Activated T-helper 1 cell treated with anti-CD3 and anti-CD28 coated beads, Interleukin-12 subunit alpha, Interleukin-12 subunit beta, Interleukin-2, Interleukin-4 antibody, amounts not matched to agents 30 ng/mL and 10 ng/mL and 1 ng/mL, durations not matched to agents 14 hours and 24 hours and 36 hours (primary cell): ENCODE measurements around the gene GRIK4. TPM values are rescaled to one million over a fixed set of nuclear protein-coding genes. Genes with fewer than 3 reads are reported as not detected.
"Not testable (repeated sequence)": the region's sequence is repeated elsewhere in the genome, so short reads cannot be mapped to it uniquely, and the experiment has no call there.

Experiments used
- DNase-seq: peaks from one replicate; pipeline ENCODE4 v3.0.0; 2021; ENCODE audit warnings: low spot score
- H3K27ac Mint-ChIP-seq: one replicate; pipeline ENCODE4 v1.8.0; 2021; ENCODE audit warnings: mild to moderate bottlenecking, mixed read lengths
- H3K27me3 Mint-ChIP-seq: one replicate; pipeline ENCODE4 v1.8.0; 2022; ENCODE audit warnings: mild to moderate bottlenecking, moderate library complexity, mixed read lengths; ENCODE audit not compliant: insufficient read depth
- H3K36me3 Mint-ChIP-seq: one replicate; pipeline ENCODE4 v1.8.0; 2021; ENCODE audit warnings: low read depth, mixed read lengths
- H3K4me1 Mint-ChIP-seq: one replicate; pipeline ENCODE4 v1.8.0; 2021; ENCODE audit warnings: low read depth, mixed read lengths
- H3K4me3 Mint-ChIP-seq: one replicate; pipeline ENCODE4 v1.8.0; 2021; ENCODE audit warnings: mild to moderate bottlenecking, moderate library complexity, mixed read lengths
- H3K9me3 Mint-ChIP-seq: one replicate; pipeline ENCODE4 v1.8.0; 2021; ENCODE audit warnings: mixed read lengths
- intact Hi-C: fragments of 100-400 bp; cut with micrococcal nuclease; formaldehyde crosslinking; loops from one replicate; pipeline ENCODE4 v1.15.1; 2024
- total RNA-seq: library from RNA; stranded (reverse); gene quantifications from 2 replicates; pipeline ENCODE4 v1.2.3, GENCODE V29; 2022

GRIK4 gene
- total RNA-seq, 1 donor from 2014 or later: 0.16 TPM

DNA sequence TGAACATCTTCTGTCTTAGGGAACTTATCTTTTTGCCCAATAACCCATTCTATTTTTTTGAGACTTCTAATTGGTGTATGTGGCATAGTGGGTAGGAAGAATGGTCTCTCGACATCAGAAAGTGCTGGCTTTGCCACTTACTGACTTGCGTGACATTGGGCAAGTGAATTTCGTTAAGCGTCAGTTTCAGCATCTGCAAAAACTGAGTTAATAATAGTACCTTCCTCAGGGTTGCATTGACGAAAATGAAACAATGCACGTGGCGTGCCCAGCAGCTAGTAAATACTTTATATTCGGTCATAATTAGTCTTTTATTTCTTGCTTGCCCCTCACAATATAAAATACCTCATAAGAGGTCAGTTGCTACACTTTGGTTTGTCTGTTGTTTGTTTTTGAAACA is 12.5 kb upstream of the GRIK4 start:
- Mint-ChIP-seq H3K4me1 (no peaks in the 10 kb centered on the region), H3K9me3 (no peaks in the 10 kb centered on the region), H3K27me3 (peaks cover 28% of the 10 kb centered on the region), H3K27ac (no peak overlapping the region), H3K36me3 (no peaks in the 10 kb centered on the region), H3K4me3 (no peak overlapping the region)
- intact Hi-C loops: no loop called here
- no peak for DNase-seq

DNA sequence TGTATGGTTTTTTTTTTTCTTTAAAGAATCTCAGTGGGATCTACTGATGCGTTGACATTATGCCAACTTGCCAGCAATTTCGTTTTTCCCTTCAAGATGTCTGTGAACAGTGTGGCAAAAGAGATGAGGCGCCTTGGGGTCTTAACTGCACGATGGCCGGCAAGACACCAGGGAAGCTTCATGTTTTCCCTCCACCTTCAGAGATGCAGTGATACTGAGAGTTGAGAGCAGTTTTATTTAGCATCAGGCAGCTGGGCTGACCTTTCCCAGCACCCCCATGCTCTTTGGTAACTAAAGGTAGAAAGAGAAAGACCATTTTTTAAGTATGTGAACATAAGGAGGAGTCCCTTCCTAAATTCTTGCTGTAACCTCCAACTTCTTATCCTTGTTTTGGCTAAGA is 11.7 kb upstream of the GRIK4 start:
- no peak for DNase-seq
- Mint-ChIP-seq H3K9me3 (no peaks in the 10 kb centered on the region), H3K4me1 (no peaks in the 10 kb centered on the region), H3K36me3 (no peaks in the 10 kb centered on the region), H3K27ac (no peak overlapping the region), H3K27me3 (peaks cover 33% of the 10 kb centered on the region), H3K4me3 (no peak overlapping the region)
- intact Hi-C loops: no loop called here

DNA sequence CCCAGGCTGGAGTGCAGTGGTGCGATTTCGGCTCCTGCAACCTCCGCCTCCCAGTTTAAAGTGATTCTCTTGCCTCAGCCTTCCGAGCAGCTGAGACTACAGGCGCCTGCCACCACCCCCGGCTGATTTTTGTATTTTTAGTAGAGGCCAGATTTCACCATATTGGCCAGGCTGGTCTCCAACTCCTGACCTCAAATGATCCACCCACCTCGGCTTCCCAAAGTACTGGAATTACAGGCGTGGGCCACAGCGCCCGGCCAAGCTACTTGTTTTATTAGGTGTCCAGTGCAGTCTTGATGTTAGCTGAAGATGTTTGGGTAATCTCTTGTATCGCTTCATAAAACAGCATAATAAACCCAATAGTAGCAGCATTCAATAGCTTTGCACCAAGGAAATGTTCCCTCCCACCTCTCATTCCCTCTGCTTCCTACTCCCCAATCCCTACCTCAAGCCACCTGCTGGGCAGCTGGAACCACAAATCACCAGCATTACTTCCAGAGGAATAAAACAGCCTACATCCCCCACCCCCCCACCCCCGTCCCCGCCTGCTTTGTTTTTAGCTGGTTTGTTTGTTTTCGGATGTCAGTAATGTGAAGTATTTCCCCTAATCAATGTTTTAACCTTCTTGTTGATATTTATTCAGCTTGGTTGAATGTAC is 11.0 kb upstream of the GRIK4 start:
- peaks cover 40% of the 10 kb centered on the region for H3K27me3 Mint-ChIP-seq
- H3K4me1 Mint-ChIP-seq: no peaks in the 10 kb centered on the region
- no peaks in the 10 kb centered on the region for H3K36me3 Mint-ChIP-seq
- intact Hi-C loops: no loop called here
- H3K27ac Mint-ChIP-seq: no peak overlapping the region
- no peak overlapping the region for H3K4me3 Mint-ChIP-seq
- no peaks in the 10 kb centered on the region for H3K9me3 Mint-ChIP-seq
- no peak for DNase-seq

DNA sequence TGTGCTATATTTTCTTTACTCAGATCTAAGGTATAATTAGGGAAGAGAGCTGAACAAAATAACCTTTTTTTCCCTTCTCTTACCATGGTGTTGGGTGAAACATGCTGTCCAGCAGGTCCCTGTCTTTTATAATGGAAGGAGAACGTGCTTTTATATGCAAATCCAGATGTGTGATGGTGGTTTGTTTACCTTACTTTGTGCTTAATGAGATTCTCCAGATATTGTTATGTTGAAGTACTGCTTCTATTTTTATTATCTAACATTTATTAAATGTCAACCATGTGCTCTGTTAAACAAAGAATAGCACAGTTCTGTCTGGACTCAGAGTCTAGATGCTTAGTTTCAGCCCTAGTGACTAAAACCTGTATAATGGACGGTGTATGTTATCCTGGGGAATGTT is 10.1 kb upstream of the GRIK4 start:
- H3K4me1 Mint-ChIP-seq: no peaks in the 10 kb centered on the region
- H3K27me3 Mint-ChIP-seq: peaks cover 40% of the 10 kb centered on the region
- no peak for DNase-seq
- no peak overlapping the region for H3K4me3 Mint-ChIP-seq
- intact Hi-C loops: no loop called here
- H3K9me3 Mint-ChIP-seq: no peaks in the 10 kb centered on the region
- no peak overlapping the region for H3K27ac Mint-ChIP-seq
- no peaks in the 10 kb centered on the region for H3K36me3 Mint-ChIP-seq

DNA sequence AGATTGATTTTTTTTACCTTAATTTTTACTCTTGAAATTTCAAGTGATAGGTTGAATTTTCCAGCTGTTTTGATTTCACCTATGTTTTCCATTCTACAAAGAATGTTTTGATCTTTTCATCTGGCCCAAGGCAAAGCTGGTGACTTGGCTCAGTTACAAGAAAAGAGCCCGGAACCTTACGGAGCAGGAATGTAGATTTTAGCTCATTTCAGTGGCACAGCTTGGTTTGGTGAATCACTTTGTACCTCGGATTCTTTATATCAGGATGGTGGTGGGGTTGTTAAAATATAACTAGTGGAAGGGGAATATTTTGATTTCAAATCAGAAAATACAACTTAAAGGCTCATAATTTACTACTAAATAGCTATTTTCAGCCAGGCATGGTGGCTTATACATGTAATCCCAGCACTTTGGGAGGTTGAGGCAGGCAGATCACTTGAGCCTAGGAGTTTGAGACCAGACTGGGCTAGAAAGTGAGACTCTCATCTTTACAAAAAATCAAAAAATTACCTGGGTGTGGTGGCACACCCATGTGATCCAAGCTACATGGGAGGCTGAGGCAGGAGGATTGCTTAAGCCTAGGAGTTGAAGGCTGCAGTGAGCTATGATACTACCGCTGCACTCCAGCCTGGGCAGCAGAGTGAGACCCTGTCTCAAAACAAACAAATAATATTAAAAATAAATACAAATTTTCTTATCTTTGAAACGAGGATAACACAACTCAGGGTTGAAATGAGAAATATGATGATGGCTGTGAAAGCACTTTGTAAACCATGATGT is 9.4 kb upstream of the GRIK4 start:
- no peaks in the 10 kb centered on the region for H3K36me3 Mint-ChIP-seq
- DNase-seq: no peak
- intact Hi-C loops: no loop called here
- H3K4me3 Mint-ChIP-seq: no peak overlapping the region
- H3K4me1 Mint-ChIP-seq: no peaks in the 10 kb centered on the region
- H3K9me3 Mint-ChIP-seq: no peaks in the 10 kb centered on the region
- H3K27ac Mint-ChIP-seq: no peak overlapping the region
- peaks cover 48% of the 10 kb centered on the region for H3K27me3 Mint-ChIP-seq

DNA sequence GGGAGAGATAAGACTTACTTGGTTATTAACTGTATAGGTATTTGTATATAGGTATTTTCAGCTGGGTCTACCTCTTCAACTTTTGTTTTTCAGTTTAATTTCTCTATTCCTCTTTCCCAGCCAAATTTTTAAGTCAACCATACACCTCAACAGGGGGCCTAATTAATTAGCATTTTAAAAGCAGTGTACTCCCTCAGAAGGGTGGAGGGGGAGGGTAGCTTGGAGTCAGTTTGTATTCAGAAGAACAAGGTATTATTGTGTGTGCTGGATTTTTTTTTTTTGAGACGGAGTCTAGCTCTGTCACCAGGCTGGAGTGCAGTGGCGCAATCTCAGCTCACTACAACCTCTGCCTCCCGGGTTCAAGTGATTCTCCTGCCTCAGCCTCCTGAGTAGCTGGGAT is 8.0 kb upstream of the GRIK4 start:
- H3K27me3 Mint-ChIP-seq: peaks cover 51% of the 10 kb centered on the region
- H3K27ac Mint-ChIP-seq: not testable (repeated sequence)

DNA sequence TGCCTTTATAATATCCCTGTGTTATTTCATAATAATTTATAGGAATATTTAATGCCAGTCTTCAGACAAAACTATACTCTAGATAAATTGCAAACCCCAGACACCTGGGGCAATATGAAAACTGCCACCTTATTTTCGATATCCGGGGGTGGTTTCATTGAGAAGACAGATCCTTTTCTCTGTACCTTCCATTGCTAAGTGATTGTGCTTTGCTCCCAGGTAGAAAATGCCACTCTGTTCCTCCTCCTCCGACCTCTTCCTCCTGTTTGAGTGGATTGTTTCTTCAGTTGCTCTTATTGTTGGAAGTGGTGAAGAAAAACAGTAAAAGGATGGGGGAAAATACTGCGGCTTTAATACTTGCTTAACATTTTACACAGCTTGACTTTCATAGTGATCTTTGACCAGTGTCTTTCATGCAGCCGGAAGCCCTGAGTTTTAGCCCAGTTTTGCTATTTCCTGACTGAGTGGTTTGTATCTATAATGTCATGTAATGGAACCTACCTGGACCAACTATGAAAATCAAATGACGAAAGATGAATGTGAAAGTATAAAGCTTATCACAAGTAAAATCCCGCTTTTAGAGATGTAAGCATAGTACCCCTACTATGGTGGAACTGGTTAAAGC is 5.6 kb upstream of the GRIK4 start:
- H3K4me1 Mint-ChIP-seq: peaks cover 2% of the 10 kb centered on the region
- peaks cover 52% of the 10 kb centered on the region for H3K27me3 Mint-ChIP-seq
- H3K27ac Mint-ChIP-seq: no peak overlapping the region
- intact Hi-C loops: no loop called here
- H3K36me3 Mint-ChIP-seq: no peaks in the 10 kb centered on the region
- no peak overlapping the region for H3K4me3 Mint-ChIP-seq
- no peak for DNase-seq
- no peaks in the 10 kb centered on the region for H3K9me3 Mint-ChIP-seq

More for the DNA sequence above, 8.0 kb upstream of the GRIK4 start:
- H3K9me3 Mint-ChIP-seq, H3K4me3 Mint-ChIP-seq, H3K4me1 Mint-ChIP-seq, intact Hi-C loops, DNase-seq, H3K36me3 Mint-ChIP-seq: not testable (repeated sequence)

DNA sequence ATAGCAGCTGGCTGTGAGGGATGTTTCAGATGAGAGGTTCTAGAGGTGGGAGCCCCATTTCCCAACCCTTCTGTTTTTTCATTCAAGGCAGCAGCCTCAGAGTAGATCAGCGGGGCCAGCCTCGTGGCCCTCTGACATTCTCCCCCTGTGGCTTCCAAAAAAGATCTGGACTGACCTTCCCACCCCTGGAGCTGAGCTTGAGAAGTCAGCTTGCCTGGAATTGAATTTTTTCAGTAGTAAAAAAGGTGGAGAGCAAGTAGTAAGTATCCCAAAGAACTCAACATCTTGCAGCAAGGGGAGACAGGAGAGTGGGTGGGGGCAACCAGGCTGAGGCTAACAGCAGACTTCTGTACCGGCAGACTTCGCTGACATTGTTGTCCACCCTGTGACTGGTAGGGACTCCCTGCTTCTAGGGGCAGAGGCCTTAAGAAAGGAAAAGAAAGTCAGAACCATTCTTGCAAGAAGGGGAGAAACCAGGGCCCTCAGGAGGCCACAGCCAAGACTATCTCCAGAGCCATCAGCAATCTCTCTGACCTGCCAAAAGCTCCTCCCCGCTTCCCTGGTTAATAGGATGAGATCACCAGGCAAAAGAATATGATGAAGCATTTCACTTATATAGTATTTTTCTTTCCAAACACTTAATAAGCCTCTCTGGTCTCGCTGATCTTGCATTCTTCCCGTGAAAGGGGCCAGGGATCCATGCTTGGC is 2.0 kb upstream of the GRIK4 start:
- DNase-seq: no peak
- H3K27ac Mint-ChIP-seq: no peak overlapping the region
- intact Hi-C loops: loop anchor here (2.0 kb wide), 1 partner anchor 603 kb away; no protein-coding TSS in a partner anchor
- peaks cover 5% of the 10 kb centered on the region for H3K4me1 Mint-ChIP-seq
- no peaks in the 10 kb centered on the region for H3K36me3 Mint-ChIP-seq
- H3K27me3 Mint-ChIP-seq: peaks cover 58% of the 10 kb centered on the region
- no peaks in the 10 kb centered on the region for H3K9me3 Mint-ChIP-seq
- no peak overlapping the region for H3K4me3 Mint-ChIP-seq

DNA sequence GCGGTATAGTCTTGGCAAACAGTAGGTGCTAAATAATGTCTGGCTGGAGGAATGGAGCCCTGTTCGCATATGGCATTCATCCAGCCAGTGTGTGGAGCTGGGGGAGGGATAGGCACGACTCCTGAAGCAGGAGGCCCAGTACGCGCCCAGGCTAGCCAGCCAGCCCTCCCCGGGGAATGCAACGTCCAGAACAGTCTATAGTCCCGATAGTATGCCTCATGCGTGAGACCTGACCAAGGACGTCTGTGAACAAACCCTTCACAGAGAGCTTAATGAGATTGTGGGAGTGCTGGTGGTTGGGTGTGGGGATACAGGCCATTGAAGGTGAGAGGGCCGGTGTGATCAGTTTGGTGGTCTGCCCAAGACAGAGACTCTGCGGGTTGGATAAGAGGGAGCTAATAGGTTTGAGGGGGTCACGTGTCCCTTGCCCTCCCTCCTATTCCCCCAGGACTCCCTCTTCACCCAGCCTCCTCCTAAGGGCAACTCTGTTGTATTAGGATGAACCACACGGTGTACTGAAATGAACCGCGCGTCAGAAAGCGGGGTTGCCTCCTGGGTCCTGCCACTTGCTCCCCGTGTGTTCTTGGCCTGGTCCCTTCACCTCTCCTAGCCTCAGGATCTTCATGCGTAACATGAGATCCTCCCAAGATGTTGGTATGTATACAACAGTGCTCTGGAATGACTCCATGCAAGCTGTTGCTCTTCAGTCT is 987 bp upstream of the GRIK4 start:
- peaks cover 56% of the 10 kb centered on the region for H3K27me3 Mint-ChIP-seq
- DNase-seq: no peak
- H3K27ac Mint-ChIP-seq: no peak overlapping the region
- intact Hi-C loops: loop anchor here (1.0 to 2.0 kb wide), 5 partner anchors 175 to 684 kb away; no protein-coding TSS in a partner anchor
- H3K9me3 Mint-ChIP-seq: no peaks in the 10 kb centered on the region
- no peak overlapping the region for H3K4me3 Mint-ChIP-seq
- H3K4me1 Mint-ChIP-seq: peaks cover 5% of the 10 kb centered on the region
- no peaks in the 10 kb centered on the region for H3K36me3 Mint-ChIP-seq

DNA sequence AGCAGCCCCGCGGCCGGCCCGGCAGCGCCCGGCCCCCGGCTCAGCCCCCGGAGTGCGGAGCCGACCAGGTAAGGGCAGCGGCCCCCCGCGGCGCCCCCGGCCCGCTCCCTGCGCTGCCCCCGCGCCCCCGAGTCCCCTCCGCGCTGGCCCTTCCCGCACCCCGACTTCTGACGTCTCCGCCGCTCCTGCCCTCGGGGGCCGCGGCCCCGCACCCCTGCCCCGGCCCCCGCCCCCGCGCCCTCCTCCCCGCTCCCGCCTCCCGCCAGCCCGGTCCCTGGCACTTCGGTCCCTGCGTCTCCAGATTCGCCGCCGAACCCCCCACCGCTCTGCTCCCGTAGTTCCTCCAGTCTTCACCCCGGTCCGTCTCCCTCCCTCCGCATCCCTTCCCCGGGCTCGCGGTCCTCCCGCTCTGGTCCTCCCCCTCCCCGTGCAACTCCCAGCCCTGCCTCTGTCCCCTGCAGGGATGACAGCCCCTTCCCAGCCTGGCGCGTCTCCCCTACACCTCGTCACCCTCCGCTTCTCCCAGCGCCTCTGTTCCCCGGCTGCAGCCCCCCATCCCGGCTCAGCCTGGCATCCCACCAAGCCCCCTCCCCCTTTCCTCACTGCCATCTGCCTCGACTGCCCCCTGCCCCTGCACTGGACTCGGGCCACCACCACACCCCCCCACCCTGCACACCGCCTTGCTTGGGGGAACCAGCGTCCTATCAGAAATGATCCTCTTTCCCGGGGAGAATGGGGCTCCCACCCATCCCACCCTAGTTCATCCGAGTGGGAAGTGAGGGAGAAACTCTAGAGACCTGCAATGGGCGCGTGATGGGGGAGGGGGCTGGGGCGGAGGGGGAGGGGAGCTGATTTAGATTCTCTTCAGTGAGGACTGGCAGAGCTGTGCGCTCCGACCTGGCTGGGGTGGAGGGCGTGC is 531 bp downstream of the GRIK4 start:
- no peak for DNase-seq
- H3K4me3 Mint-ChIP-seq: no peak overlapping the region
- peaks cover 5% of the 10 kb centered on the region for H3K4me1 Mint-ChIP-seq
- H3K36me3 Mint-ChIP-seq: no peaks in the 10 kb centered on the region
- no peaks in the 10 kb centered on the region for H3K9me3 Mint-ChIP-seq
- H3K27ac Mint-ChIP-seq: no peak overlapping the region
- H3K27me3 Mint-ChIP-seq: peaks cover 54% of the 10 kb centered on the region
- intact Hi-C loops: loop anchor here (1.0 to 2.0 kb wide), 5 partner anchors 177 to 682 kb away; no protein-coding TSS in a partner anchor

DNA sequence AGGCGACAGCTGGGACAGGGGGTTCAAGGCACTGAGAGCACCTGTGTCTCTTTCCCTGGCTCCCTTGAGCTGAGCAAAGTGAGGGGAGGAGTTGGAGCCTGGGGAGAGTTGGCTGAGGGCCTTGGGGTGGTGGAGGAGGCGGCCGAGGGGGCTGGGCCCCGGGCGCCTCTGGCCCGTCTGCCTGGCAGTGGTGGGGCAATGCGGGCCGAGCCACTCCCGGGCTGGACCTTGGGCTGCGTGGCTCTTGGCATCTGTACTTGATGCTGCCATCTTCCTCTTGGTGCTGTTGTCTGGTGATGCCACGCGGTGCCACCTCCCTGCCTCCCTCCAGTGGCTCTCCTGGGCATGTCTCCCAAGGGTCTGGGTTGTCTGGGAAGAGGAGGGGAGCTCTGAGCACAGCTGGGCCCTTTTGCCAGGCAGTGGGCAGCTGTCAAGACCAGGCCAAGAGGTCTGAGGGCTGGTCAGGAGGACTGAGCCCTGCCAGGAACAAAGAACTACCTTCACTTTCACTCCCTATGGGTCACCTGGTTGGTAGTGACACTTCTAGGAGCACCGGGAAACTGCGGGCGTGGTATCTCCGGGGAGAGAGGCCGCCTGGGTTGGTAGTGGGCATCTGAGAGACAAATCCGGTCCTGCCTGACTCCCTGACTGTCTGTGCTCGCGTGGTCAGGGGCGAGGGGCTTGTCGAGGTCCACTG is 1.3 kb downstream of the GRIK4 start:
- intact Hi-C loops: no loop called here
- Mint-ChIP-seq H3K36me3 (no peaks in the 10 kb centered on the region), H3K4me3 (no peak overlapping the region), H3K9me3 (no peaks in the 10 kb centered on the region), H3K27ac (no peak overlapping the region), H3K4me1 (peaks cover 5% of the 10 kb centered on the region), H3K27me3 (peaks cover 52% of the 10 kb centered on the region)
- DNase-seq: no peak
